ENCODE data around the gene GRK7. TPM values are rescaled to one million over a fixed set of nuclear protein-coding genes. Genes with fewer than 3 reads are reported as not detected.

GRK7 gene
- total and polyA plus RNA-seq, 2 of the 13 experiments (the other 11 are each of a cell fraction or from before 2014, with no cell fraction given) = not detected

GRCh38 chr3:141735770-141736465 is 27.3 kb upstream of the GRK7 start (continued):
- TF ChIP-seq ZNF280B (CRISPR knock-in tag; IDR thresholded peaks at IDR 0.05; ENCODE audit: borderline replicate concordance) (no peak), ZNF556 (CRISPR knock-in tag; IDR thresholded peaks at IDR 0.05; ENCODE audit: borderline replicate concordance) (no peak), HMG20A (CRISPR knock-in tag; IDR thresholded peaks at IDR 0.05; ENCODE audit: borderline replicate concordance) (peak; percentile 19; the same call in 1 of the 2 replicates), ZNF12 (CRISPR knock-in tag; IDR thresholded peaks at IDR 0.05) (no peak), ZNF792 (CRISPR knock-in tag; IDR thresholded peaks at IDR 0.05) (no peak), HOXA5 (CRISPR knock-in tag; IDR thresholded peaks at IDR 0.05) (no peak), SAP130 (CRISPR knock-in tag; IDR thresholded peaks at IDR 0.05; ENCODE audit: low read depth) (0 out of 2 replicates have a peak, but pooled peaks have one; percentile 42), ZNF639 (CRISPR knock-in tag; conservative IDR thresholded peaks at IDR 0.05) (no peak), ZSCAN12 (CRISPR knock-in tag; IDR thresholded peaks at IDR 0.05) (no peak), NRL (CRISPR knock-in tag; IDR thresholded peaks at IDR 0.05; ENCODE audit: borderline replicate concordance) (no peak), TIGD3 (CRISPR knock-in tag; IDR thresholded peaks at IDR 0.05; ENCODE audit: borderline replicate concordance) (no peak), ATF5 (CRISPR knock-in tag; IDR thresholded peaks at IDR 0.05; ENCODE audit: low read depth) (no peak), ZNF253 (CRISPR knock-in tag; IDR thresholded peaks at IDR 0.05; ENCODE audit: borderline replicate concordance) (no peak), ZNF160 (CRISPR knock-in tag; IDR thresholded peaks at IDR 0.05) (no peak), ZNF337 (CRISPR knock-in tag; IDR thresholded peaks at IDR 0.05; ENCODE audit: borderline replicate concordance, low read depth) (no peak), ZC3H13 (CRISPR knock-in tag; IDR thresholded peaks at IDR 0.05) (no peak), HOXA7 (CRISPR knock-in tag; IDR thresholded peaks at IDR 0.05) (no peak), IKZF1 (IDR thresholded peaks at IDR 0.05) (no peak), SOX6 (IDR thresholded peaks at IDR 0.05) (no peak), SOX6 (CRISPR knock-in tag; IDR thresholded peaks at IDR 0.05) (peak; percentile 61), FOXO1 (CRISPR knock-in tag; IDR thresholded peaks at IDR 0.05) (0 out of 2 replicates have a peak, but pooled peaks have one; percentile 49), HNRNPL (IDR thresholded peaks at IDR 0.05; ENCODE audit: low read depth, low read length) (no peak), TERF1 (CRISPR knock-in tag; IDR thresholded peaks at IDR 0.05) (no peak), ZNF275 (CRISPR knock-in tag; IDR thresholded peaks at IDR 0.05; ENCODE audit: borderline replicate concordance) (no peak)
